Left lobe of liver (tissue), 2 donors: ENCODE results near the gene PRPSAP2. TPM values are rescaled to one million over a fixed set of nuclear protein-coding genes. Genes with fewer than 3 reads are reported as not detected.

Experiments
- ATAC-seq: fragments of 200-7000 bp; cut with Tn5 transposase; one replicate; pipeline ENCODE4 v1.9.1; 2020; ENCODE audit warnings: mild to moderate bottlenecking, moderate library complexity
- DNase-seq: peaks from one replicate; pipeline ENCODE4 v3.0.0-alpha.2; 2020; ENCODE audit warnings: low spot score
- total RNA-seq: library from RNA; stranded (reverse); gene quantifications from one replicate; pipeline ENCODE4 v1.2.1, GENCODE V29; 2021
- donor health status: DM: no; HTN: no; CAD: no; lungs with moderate emphysema.
- donor health status: DM: no; HTN: yes; CAD: no.

The PRPSAP2 gene
- total RNA-seq, 1 donor from 2014 or later = 15.6 TPM

DNA sequence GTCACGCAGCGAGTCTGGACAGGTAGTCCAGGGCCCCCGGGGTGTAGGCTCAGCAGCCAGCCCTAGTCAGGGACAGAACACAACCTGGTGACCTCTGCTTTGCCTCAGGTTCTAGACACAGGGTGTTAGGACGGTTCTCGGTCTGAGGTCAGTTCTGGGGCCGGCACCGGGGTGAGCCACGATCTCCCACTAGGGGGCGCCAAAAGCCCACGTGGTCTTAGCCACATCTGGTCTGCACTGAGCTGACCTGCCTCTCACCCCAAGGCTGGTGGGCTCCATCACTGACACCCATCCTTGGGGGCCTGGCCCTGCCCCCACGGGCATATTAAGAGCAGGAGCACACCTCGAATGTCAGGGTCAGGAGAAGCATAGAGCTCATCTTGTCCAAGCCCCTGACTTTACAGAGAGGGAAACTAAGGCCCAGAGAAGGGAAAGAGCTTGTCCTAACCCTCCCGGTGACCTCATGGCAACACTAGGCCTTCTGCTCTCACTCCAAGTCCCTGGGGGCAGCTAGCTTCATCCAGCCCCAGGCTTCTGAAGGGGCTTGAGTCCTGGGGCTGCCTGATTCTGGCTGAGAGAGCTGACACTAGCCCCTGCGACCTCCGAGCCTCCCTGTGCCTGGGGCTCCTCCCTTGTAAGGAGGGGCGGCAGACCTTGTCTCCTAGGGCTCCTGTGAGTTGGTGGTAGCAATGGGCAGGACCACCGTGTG, 103.0 kb downstream of the PRPSAP2 start:
- ATAC-seq = peak; percentile 92
- DNase-seq = peak; percentile 86

DNA sequence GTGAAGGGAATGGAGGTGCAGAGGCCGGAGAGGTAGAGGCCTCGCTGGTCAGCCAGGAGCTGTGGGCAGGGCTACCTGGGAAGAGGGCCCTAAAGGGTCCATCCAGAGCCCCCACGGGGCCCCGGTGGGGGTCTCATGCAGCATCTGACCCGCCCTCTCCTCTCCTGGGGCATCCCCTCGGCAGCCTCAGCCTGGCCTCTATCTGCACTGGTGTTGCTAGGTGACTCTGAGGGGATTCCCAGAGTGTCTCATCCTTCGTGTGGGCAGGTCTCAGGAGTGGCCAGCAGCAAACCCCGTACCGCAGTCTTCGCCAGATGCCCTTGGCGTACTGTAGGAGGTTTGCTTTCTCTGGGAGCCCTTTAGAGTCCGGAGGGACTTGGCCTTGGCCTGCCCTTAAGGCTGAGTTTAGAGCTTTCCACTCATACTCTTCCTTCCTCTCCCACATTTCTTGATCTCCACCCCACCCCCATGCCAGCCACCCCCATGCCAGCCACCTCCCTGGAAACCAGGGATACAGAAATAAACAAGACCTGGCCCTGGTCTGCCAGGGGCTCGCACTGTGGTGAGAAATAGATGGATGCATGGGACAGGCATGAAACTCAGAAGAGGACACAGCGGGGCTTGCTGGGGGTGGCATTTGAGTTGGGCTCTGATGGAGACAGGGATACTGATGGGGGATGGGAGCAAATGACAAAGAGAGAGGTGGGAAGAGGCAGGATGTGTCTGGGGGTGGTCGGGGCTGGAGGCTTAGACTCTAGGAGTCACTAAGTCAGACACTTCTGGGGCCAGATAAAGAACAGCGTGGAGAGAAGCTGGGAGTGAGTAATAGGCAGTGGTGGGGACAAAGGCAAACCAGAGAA, 103.9 kb downstream of the PRPSAP2 start:
- no peak for DNase-seq
- peak; percentile 27 for ATAC-seq

DNA sequence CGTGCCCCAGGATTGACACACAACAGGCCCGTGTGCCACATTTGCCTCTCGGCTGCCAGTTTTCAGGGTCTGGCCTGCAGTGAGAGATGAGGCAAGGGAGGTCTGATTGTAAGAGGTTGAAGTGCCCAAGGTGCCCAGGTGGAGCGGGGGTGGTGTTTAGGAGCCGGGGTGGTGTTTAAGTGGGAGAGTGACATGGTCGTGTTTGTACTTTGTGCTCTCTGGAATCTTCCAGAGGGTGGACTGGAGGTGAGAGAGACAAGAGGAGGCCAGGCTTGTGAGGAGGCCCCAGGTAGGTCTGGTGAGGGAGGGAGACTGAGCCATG, 104.5 kb downstream of the PRPSAP2 start:
- peak; percentile 5 for ATAC-seq
- no peak for DNase-seq

DNA sequence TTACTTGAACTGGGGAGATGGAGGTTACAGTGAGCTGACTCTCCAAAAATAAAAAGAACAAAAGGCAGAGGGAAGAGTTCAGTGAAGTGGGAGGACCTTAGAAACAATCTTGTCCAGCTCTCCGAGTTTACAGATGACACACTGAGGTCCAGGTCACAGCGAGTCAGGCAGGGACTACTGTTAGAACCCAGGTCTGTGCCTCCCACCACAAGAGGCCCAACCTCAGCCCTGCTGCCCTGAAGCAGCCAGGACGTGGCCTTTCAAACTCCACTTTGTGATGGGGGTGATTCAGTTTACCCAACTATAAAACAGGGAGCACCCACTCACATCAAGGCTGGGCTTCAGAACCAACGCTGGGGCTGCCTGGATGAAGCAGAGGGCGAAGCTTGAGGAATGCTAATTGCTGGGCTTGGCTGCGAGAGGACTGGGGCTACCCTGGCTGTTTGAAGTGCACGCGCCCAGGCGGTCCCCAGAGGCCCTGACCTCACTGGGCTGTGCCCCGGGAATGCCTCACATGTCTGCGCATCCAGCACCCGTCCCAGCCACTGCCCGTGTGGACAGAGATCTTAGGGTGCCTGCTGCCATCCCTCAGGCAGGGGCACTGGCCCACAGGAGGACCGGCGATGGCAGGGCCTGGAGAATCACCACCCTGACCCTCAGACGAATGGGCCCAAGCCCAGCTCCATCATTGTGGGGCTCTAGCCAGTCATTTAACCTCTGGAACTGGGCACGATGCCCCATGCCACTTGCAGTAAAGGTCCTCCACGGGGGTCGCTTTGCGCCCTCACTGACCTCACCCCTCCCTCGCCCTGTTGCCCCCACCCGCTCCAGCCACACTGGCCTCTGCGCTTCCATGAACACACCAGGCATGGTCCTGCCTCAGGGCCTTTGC, 105.4 kb downstream of the PRPSAP2 start:
- ATAC-seq (no peak), DNase-seq (no peak)

DNA sequence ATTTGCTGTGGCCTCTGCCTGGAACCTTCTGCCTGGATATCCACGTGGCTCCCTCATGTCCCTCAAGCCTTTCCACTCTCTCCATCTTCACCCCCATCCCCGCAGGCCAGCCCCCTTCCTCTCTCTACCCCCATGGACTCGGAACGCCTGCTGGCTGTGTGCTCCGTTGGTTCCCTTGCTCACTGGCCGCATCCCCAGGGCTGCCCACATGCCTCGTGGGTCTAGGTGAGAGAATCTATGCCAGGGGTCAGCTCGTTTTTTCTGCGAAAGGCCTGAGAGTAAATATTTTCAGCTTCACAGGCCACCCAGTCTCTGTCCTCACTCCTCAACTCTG, 106.1 kb downstream of the PRPSAP2 start:
- ATAC-seq (no peak), DNase-seq (no peak)

DNA sequence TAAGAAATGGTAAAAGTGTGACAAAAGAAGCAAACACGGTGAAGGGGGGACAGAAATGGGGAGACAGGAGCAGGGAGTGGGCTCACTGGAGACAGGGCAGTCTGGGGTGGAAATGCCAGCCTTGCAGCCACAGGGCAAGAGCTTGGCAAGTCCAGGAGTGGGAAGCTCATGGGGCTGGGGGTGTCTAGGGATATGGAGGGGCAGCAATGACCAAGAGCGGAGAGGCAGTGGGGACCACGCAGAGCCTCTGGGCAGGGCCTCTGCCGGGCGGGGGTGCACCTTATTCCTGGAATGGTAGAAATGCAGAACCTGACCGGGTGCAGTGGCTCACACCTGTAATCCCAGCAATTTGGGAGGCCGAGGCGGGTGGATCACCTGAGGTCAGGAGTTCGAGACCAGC, 106.6 kb downstream of the PRPSAP2 start:
- no peak for DNase-seq
- ATAC-seq = no peak

DNA sequence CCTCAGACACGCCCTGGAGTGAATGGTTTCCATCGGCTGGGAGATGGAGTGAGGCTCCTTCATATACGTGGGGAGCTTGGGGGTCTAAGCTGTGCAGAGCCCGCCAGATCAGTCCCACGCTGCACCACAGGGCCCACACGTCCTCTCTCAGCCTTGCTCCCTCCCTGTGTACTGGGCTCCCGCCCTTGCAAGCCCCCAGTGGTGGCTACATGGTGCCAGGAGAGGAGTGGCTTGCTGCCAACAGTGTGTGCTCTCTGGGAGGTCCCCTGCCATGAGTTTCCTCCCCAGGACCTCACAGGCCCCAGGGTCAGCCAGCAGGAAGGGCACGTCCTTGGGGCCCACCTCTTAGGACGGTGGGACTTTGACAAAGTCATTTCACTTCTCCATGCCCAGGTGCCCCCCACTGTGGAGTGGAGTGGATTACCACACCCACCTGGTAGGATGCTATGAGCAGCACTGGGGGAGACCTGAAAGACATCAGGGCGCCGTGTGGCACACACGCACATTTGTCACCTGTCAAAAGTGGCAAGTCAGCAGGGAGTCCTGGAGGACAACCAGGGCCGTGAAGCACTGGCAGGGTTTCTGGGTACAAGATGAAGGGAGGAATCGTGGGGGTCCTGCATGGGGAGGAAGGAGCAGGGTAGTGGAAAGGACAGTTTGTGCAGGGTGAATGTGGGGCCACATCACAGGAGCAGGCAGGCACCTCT, 107.8 kb downstream of the PRPSAP2 start:
- no peak for ATAC-seq
- DNase-seq = no peak

DNA sequence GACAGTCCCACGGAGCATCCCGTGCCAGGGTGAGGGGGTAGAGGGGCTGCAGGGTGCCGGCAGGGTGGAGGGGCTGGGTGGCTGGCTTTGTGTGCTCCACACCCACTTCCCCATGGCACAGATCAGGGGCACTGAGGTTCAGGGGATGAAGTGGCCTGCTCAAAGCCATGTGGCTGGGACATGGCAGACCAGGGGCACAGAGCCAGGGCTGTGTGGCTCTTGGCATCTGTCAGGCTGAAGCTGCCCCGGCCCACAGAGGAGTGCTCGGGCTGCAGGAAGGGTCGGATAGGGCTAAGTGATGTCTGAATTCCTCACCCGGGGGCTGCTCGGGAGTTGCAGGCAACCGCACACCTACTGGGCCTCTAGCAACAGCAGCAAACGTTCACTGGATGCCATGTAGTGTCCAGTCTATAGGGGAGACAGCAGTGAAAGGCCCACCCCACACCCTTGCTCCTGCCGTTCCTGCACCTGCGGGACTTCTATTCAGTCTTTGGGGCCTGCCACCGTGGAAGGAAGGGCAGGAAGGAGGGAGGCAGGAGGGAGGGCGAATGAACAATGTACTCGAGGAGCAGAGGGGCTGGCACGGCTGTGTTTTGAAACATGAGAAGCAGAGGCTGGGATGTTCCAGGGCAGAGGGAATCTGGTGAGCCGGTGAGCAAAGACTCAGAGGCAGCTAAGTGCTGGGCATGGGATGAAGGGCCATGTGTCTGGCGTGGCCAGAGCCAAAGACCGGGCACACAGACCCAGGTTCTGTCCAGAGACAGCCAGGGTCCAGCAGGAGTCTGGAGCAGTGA, 109.1 kb downstream of the PRPSAP2 start:
- peak; percentile 73 for ATAC-seq
- DNase-seq = no peak

DNA sequence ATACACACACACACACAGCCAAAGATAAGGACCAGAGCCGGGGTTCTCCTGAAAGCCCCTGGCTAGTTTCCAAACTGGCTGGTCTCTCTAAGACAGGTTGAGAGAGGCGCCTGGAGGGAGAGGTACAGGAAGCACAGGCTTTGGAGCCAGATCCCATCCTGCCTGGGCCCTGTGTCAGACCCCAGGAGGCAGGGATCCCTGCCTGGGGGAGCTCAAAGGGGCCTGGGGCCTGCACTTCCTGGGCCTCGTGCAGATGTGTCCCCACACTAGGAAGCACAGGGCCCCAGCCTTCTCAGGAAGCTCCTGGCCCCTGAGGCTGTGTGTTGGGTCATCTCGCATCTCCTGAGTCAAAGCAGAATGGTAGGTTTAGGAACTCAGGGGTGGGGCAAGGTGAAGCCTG, 110.0 kb downstream of the PRPSAP2 start:
- DNase-seq (no peak), ATAC-seq (no peak)

DNA sequence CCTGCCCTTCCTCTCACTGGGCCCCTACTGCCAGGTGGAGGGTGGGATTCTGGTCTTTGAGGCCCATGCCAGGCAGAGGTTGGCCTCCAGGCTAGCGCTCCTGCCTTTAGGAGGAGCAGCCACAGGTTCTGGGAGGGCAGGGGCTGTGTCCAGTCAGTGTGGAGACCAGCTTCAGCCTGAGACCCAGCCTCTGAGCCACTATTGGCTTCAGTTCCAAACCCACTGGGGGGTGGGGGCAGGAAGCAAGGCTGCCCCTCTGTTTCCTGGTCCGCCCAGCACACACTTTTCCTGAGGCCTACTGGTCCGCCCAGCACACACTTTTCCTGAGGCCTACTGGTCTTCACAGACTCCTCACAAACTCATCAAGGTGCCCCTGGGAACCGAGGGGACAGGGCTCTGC, 110.4 kb downstream of the PRPSAP2 start:
- no peak for DNase-seq
- ATAC-seq = no peak

DNA sequence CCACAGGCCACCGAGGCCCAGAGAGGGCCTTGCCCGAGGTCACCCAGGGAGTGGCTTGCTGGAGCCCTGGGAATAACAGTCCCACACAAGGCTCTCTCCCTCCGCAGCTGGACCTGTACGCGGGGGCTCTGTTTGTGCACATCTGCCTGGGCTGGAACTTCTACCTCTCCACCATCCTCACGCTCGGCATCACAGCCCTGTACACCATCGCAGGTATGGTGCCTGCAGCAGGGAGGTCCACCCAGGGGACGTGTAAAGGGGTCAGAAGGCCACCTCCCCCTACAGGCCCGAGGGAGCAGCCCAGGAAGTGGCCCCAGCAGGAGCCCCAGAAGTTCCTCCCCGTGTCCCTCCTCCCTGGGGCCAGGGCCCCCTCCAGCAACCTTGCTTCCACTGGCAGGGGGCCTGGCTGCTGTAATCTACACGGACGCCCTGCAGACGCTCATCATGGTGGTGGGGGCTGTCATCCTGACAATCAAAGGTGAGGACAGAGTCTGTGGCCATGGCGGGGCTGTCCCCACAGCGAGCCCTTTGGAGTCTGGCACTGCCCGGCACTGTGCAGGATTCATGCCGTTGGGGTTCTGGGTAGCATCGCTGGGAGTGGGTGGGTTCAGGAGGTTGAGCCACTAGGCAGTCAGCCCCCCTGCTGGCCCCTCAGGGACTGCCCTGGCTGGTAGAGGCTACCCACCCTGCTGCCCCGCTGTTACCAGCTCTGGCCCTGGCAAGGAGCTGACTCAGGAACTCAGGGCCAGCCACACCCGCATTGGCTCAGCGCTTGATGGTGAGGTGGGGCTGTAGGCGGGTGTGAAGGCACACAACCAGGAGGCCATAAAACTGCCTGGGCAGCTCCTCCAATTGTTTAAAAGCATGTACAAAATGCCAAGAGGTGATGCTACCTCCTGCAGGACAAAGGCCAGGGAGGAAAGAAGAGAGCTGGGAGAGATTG, 111.3 kb downstream of the PRPSAP2 start:
- DNase-seq (no peak), ATAC-seq (no peak)

DNA sequence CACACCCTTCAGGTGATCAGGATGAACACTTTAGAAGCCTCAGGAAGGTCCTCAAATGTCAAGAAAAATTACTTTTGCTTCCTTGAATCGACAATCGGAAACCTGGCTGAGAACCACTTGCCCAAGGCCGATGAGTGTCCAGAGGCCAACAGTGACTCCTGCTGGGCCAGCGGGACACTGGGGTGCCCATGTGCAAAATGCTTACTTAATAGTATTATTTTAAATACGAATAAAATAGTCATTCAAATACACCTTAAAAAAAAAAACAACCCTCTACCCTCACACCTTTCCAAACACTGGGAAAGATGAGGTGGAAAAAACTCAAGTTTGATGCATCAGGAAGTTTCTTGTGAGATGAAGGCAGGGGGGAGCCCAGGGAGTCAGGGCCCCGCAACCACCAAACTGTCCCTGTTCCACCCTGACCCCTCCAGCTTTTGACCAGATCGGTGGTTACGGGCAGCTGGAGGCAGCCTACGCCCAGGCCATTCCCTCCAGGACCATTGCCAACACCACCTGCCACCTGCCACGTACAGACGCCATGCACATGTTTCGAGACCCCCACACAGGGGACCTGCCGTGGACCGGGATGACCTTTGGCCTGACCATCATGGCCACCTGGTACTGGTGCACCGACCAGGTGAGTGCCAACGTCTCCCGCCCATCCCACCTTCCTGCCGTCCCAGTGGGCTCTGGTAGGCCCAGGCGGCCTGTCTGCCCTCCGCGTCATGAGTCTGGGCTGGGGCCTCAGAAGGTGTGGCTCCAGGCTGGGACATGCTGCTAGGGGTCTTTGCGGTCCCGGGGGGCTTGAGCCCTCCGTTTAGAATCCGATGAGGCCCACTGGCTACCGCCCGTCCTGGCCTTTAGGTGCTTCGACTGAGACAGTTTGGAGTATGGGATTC, 112.9 kb downstream of the PRPSAP2 start:
- ATAC-seq = no peak
- DNase-seq = no peak

DNA sequence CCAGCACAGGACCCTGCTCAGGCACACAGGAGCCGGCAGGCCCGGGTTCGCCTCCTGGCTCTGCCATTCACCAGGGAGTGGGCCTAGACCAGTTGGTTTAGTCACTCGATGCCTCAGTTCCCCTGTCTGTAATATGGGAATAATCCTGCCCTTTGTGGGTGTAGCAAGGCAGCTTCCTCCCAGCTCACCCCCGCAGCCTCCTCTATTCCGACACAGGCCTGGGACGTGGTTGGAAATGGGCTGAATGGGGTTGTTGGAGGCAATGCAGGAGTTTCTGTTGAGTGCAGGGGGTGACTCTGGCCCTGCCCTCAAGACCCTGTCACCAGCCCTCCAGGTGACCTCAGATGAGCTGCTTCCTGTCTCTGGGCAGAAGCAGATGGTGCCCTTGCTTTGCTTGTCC, 113.9 kb downstream of the PRPSAP2 start:
- no peak for ATAC-seq

DNA sequence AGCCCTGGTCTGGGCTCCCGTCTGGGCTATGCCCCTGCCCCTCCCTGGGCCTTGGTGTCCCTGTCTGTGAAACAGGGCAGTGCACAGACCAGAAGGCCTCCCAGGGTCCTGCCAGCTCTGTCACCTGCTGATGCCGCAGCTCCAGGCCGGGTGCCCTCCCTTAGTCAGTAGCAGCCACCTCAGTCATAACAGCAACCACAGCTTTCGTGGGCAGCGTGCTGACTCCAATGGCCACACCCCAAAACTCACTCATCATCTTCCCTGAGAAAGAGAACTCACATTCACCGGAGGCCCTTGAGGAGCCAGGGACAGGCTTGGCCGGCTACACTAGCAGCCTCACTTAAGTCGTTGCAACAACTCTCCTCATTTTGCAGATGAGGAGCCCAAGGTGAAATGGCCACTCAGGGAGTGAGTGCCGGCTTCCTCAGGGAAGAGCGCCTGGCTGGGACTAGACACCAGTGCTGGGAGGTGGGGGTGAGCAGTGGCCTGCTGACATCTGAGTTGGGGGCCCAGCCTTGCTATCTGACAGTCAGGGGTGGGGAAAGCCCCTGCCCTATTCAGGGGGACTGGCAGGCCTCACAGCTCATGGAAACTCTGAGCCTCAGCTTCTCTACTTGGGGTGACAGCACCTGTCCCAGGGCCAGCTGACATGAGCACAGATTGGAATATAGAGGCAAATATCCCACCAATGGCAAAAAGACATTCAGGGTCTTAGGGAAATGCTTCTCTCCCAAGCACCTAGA, 116.6 kb downstream of the PRPSAP2 start:
- no peak for DNase-seq
- ATAC-seq = no peak

More for the DNA sequence above, 113.9 kb downstream of the PRPSAP2 start:
- DNase-seq = no peak

DNA sequence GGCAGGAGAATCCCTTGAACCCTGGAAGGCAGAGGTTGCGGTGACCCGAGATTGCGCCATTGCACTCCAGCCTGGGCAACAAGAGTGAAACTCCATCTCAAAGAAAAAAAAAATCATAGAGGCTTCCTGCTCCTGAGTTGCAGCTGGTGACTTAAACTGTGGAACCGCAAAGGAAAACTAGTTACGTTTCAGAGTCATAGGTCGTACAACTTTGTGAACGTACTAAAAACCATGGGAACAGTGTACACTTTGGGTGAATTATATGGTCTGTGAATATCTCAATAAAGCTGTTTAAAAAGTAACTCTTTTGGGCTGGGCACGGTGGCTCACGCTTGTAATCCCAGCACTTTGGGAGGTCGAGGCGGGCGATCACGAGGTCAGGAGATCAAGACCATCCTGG, 117.7 kb downstream of the PRPSAP2 start:
- no peak for ATAC-seq
- DNase-seq = no peak

DNA sequence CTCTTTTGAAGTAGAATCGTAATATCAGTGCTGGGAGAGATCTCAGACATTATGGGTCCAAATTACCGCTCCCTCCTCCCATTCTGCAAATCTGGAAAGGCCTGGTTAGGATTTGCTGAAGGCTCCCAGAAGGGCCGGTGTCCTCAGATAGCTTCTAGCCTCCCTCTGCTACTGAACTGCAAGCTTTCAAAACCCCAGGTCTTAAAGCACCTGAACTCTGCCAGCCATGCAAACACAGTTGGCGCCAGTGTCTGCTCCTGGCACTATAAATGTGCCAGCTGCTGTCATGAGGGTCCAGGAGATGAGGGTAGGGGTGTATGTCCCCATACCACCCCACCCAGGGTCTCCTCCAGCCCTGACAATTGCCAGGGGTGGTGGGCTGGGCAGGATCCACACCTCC, 118.3 kb downstream of the PRPSAP2 start:
- DNase-seq = no peak
- peak; percentile 78 for ATAC-seq

DNA sequence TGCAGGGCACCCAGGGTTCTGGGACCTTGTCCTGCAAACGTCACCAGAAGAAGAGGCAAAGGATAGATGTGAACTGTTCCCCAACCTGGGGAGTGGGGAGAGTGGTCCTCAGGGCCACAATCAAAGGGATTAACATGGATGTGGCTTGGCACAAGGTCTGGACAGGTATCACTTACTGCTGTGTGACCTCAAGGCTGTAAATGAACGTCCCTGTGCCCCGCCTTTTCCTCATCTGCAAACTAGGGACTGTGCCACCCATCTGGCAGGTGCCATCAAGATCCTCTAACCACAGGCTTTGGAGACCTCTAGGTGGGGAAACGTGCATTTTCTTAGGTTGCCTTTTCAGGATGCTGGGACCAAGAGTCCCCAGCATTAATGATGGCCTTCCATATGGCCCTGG, 119.1 kb downstream of the PRPSAP2 start:
- no peak for DNase-seq
- ATAC-seq = no peak
